Retinal pigment epithelial cell (primary cell): ENCODE measurements around the gene PCDHB12.
"Not testable (repeated sequence)": the region's sequence is repeated elsewhere in the genome, so short reads cannot be mapped to it uniquely, and the experiment has no call there.

Experiments
- DNase-seq: peaks from one replicate; pipeline ENCODE4 v3.0.0-alpha.2; 2010; ENCODE audit warnings: low read depth
- H3K4me3 ChIP-seq: 2 replicates; pipeline ENCODE4 v1.5.1; 2011; ENCODE audit warnings: mild to moderate bottlenecking, low read length, control low read depth, moderate library complexity
- TF ChIP-seq, protein P1 (sequence below): conservative IDR thresholded peaks from 2 replicates; pipeline ENCODE4 v1.5.1; 2011; ENCODE audit warnings: low read depth, low read length, control low read depth, inconsistent platforms

Gene PCDHB12

DNA sequence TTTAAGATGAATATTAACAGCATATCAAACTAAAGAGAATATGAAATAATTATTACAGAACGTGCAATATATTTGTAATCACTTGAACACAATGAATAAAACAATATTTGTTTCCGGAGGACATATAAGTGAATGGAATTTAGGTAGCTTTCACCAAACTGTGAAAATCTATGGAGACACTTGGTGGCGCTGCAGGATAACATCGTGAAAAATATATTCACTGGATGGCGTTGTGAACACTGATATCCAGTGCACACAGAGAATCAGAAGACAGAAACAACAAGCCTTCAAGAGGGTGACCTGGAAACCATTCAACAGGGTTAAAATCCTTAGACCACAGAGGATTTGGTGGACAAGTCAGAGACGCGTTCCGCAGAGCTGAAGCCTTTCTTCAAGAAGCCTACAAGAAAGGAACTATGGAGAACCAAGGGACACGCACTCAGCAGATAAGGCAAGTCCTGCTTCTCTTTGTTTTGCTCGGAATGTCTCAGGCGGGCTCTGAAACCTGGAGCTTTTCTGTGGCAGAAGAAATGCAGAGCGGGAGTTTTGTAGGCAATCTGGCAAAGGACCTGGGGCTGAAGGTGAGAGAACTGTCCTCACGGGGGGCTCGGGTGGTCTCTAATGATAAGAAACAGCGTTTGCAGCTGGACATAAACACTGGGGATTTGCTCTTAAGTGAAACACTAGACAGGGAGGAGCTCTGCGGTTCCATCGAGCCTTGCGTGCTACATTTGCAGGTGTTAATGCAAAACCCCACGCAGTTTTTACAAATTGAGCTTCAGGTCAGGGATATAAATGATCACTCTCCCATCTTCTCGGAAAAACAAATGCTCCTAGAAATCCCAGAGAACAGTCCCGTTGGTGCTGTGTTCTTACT, 8.9 kb upstream of the PCDHB12 start, which contains the start of gene PCDHB11:
TSS of gene PCDHB11 (plus strand) at position 269 of the 877 bp plus-strand sequence. CDS start at position 417, 148 bp downstream.
- H3K4me3 ChIP-seq = no peak within 1 kb of the TSS
- DNase-seq = no peak
- TF ChIP-seq, protein P1, sequence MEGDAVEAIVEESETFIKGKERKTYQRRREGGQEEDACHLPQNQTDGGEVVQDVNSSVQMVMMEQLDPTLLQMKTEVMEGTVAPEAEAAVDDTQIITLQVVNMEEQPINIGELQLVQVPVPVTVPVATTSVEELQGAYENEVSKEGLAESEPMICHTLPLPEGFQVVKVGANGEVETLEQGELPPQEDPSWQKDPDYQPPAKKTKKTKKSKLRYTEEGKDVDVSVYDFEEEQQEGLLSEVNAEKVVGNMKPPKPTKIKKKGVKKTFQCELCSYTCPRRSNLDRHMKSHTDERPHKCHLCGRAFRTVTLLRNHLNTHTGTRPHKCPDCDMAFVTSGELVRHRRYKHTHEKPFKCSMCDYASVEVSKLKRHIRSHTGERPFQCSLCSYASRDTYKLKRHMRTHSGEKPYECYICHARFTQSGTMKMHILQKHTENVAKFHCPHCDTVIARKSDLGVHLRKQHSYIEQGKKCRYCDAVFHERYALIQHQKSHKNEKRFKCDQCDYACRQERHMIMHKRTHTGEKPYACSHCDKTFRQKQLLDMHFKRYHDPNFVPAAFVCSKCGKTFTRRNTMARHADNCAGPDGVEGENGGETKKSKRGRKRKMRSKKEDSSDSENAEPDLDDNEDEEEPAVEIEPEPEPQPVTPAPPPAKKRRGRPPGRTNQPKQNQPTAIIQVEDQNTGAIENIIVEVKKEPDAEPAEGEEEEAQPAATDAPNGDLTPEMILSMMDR = no peak

DNA sequence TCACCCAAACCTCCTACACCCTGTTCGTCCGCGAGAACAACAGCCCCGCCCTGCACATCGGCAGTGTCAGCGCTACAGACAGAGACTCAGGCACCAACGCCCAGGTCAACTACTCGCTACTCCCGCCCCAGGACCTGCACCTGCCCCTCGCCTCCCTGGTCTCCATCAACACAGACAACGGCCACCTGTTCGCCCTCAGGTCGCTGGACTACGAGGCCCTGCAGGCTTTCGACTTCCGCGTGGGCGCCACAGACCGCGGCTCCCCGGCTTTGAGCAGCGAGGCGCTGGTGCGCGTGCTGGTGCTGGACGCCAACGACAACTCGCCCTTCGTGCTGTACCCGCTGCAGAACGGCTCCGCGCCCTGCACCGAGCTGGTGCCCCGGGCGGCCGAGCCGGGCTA, 7.4 kb upstream of the PCDHB12 start:
- DNase-seq, H3K4me3 ChIP-seq: not testable (repeated sequence)

DNA sequence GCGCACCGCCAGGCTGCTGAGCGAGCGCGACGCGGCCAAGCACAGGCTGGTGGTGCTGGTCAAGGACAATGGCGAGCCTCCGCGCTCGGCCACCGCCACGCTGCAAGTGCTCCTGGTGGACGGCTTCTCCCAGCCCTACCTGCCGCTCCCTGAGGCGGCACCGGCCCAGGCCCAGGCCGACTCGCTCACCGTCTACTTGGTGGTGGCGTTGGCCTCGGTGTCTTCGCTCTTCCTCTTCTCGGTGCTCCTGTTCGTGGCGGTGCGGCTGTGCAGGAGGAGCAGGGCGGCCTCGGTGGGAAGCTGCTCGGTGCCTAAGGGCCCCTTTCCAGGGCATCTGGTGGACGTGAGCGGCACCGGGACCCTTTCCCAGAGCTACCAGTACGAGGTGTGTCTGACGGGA, 6.9 kb upstream of the PCDHB12 start:
- H3K4me3 ChIP-seq, DNase-seq: not testable (repeated sequence)

DNA sequence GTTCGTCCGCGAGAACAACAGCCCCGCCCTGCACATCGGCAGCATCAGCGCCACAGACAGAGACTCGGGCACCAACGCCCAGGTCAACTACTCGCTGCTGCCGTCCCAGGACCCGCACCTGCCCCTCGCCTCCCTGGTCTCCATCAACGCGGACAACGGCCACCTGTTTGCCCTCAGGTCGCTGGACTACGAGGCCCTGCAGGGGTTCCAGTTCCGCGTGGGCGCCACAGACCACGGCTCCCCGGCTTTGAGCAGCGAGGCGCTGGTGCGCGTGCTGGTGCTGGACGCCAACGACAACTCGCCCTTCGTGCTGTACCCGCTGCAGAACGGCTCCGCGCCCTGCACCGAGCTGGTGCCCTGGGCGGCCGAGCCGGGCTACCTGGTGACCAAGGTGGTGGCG, 1.8 kb downstream of the PCDHB12 start:
- not testable (repeated sequence) for DNase-seq, H3K4me3 ChIP-seq

DNA sequence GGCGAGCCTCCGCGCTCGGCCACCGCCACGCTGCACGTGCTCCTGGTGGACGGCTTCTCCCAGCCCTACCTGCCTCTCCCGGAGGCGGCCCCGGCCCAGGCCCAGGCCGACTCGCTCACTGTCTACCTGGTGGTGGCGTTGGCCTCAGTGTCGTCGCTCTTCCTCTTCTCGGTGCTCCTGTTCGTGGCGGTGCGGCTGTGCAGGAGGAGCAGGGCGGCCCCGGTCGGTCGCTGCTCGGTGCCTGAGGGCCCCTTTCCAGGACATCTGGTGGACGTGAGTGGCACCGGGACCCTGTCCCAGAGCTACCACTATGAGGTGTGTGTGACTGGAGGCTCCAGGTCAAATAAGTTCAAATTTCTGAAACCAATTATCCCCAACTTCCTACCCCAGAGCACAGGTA, 2.3 kb downstream of the PCDHB12 start:
- not testable (repeated sequence) for H3K4me3 ChIP-seq, DNase-seq

DNA sequence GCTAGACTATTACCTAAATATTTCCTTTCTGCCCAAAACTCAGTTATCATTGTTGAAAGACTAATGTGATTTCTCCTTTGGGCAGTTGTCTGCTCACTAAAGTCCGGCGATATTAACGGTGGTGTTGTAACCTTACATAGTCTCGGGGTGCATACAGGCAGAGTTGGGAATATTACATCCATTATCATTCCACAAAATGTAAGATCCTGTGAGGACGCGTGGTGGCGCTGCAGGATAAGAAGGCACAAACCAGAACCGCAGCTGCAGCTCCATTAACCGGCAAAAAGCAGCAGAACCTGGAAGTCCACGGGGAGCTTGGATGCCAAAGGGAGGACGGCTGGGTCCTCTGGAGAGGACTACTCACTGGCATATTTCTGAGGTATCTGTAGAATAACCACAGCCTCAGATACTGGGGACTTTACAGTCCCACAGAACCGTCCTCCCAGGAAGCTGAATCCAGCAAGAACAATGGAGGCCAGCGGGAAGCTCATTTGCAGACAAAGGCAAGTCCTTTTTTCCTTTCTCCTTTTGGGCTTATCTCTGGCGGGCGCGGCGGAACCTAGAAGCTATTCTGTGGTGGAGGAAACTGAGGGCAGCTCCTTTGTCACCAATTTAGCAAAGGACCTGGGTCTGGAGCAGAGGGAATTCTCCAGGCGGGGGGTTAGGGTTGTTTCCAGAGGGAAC, 5.3 kb downstream of the PCDHB12 start, which contains the start of gene PCDHB13:
TSS of gene PCDHB13 (plus strand) at position 264 of the 684 bp plus-strand sequence. CDS start at position 469, 205 bp downstream.
- not testable (repeated sequence) for DNase-seq, H3K4me3 ChIP-seq

DNA sequence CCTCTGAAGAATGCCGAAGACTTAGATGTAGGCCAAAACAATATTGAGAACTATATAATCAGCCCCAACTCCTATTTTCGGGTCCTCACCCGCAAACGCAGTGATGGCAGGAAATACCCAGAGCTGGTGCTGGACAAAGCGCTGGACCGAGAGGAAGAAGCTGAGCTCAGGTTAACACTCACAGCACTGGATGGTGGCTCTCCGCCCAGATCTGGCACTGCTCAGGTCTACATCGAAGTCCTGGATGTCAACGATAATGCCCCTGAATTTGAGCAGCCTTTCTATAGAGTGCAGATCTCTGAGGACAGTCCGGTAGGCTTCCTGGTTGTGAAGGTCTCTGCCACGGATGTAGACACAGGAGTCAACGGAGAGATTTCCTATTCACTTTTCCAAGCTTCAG, 6.1 kb downstream of the PCDHB12 start:
- DNase-seq, H3K4me3 ChIP-seq: not testable (repeated sequence)

DNA sequence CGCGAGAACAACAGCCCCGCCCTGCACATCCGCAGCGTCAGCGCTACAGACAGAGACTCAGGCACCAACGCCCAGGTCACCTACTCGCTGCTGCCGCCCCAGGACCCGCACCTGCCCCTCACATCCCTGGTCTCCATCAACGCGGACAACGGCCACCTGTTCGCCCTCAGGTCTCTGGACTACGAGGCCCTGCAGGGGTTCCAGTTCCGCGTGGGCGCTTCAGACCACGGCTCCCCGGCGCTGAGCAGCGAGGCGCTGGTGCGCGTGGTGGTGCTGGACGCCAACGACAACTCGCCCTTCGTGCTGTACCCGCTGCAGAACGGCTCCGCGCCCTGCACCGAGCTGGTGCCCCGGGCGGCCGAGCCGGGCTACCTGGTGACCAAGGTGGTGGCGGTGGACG, 7.0 kb downstream of the PCDHB12 start:
- not testable (repeated sequence) for DNase-seq

DNA sequence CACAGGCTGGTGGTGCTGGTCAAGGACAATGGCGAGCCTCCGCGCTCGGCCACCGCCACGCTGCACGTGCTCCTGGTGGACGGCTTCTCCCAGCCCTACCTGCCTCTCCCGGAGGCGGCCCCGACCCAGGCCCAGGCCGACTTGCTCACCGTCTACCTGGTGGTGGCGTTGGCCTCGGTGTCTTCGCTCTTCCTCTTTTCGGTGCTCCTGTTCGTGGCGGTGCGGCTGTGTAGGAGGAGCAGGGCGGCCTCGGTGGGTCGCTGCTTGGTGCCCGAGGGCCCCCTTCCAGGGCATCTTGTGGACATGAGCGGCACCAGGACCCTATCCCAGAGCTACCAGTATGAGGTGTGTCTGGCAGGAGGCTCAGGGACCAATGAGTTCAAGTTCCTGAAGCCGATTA, 7.5 kb downstream of the PCDHB12 start:
- not testable (repeated sequence) for H3K4me3 ChIP-seq, DNase-seq

More for the DNA sequence above, 7.0 kb downstream of the PCDHB12 start:
- H3K4me3 ChIP-seq = not testable (repeated sequence)

DNA sequence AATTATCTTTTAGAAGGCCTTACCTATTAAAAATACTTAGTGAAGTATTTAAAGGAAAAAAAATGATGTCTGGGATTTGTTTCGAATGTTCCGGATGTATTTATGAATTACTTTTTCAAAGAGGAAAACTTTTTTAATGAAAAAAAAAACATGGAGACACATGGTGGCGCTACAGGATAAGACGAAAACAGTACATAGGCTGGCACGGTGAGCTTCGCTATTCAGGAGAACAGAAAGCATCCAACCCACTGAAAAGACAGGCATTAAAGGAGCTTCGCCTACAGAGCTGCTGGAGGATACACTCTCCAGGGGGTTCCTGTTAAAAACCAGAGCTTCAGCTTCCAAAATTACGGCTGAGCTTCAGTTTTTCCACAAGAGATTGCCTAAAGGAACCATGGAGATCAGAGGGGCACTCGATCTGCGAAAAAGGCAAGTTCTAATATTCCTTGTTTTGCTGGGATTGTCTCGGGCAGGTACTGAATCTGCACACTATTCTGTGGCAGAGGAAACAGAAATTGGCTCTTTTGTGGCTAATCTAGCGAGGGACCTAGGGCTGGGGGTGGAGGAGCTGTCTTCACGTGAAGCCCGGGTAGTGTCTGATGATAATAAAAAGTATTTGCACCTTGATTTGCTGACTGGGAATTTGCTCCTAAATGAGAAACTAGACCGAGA, 14.7 kb downstream of the PCDHB12 start, which contains the start of gene PCDHB14:
TSS of gene PCDHB14 (plus strand) at position 232 of the 672 bp plus-strand sequence. CDS start at position 395, 163 bp downstream.
- H3K4me3 ChIP-seq = peak within 1 kb of the TSS; percentile 1
- DNase-seq = no peak
- TF ChIP-seq, protein P1 = no peak

DNA sequence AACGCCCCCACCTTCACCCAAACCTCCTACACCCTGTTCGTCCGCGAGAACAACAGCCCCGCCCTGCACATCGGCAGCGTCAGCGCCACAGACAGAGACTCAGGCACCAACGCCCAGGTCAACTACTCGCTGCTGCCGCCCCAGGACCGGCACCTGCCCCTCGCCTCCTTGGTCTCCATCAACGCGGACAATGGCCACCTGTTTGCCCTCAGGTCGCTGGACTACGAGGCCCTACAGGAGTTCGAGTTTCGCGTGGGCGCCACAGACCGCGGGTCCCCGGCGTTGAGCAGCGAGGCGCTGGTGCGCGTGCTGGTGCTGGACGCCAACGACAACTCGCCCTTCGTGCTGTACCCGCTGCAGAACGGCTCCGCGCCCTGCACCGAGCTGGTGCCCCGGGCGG, 16.3 kb downstream of the PCDHB12 start:
- DNase-seq = not testable (repeated sequence)

DNA sequence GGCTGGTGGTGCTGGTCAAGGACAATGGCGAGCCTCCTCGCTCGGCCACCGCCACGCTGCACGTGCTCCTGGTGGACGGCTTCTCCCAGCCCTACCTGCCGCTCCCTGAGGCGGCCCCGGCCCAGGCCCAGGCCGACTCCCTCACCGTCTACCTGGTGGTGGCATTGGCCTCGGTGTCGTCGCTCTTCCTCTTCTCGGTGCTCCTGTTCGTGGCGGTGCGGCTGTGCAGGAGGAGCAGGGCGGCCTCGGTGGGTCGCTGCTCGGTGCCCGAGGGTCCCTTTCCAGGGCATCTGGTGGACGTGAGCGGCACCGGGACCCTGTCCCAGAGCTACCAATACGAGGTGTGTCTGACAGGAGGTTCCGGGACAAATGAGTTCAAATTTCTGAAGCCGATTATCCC, 16.9 kb downstream of the PCDHB12 start:
- H3K4me3 ChIP-seq, DNase-seq: not testable (repeated sequence)

More for the DNA sequence above, 16.3 kb downstream of the PCDHB12 start:
- not testable (repeated sequence) for H3K4me3 ChIP-seq
